Measurements from ENCODE around the gene TYRO3.

DNA sequence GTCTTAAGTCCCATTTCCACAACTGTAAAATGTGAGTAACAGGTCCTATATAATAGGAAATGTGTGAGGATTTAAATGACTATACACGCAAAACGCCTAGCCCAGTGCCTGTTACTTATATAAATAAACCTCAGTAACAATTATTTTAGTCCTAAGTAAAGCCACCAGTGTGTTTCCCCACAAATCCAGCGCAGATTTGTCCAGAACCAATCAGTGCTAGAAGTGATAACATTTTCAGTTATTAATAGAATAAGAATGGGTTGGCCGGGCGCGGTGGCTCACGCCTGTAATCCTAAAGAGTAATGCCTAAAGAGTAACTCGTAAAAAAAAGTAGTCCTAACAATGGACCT is 15.5 kb upstream of the TYRO3 start:
- no peak for TF ChIP-seq POLR2A (IDR thresholded peaks at IDR 0.05; ENCODE audit: low read length)
- no peak for TF ChIP-seq GATA1 (IDR thresholded peaks at IDR 0.05; ENCODE audit: low read depth, low read length)

Measured in erythroblast (primary cell).